HL-60/S4 treated with retinoic acid at 250 ng/mL for 4 days and 3 days (cell line): ENCODE results near the gene DIRAS2.
"Not testable (repeated sequence)": the region's sequence is repeated elsewhere in the genome, so short reads cannot be mapped to it uniquely, and the experiment has no call there.

Experiments used
- in situ Hi-C: fragments of 300-500 bp; cut with MboI; formaldehyde crosslinking; loops from 2 replicates; pipeline ENCODE4 v1.7.0; 2022; ENCODE audit warnings: low sequenced_read_pairs

The DIRAS2 gene

GRCh38 chr9:90642570-90643539 is at the start of gene DIRAS2:
DIRAS2 (minus strand) TSS chr9:90642824; CDS start chr9:90613827, 28,997 bp downstream.
- in situ Hi-C loops = no loop called here

GRCh38 chr9:90684736-90685135 is 42.1 kb upstream of the DIRAS2 start:
- in situ Hi-C loops = no loop called here

- in situ Hi-C loops = no loop called here
Observed at GRCh38 chr9:90684106-90684505, 41.5 kb upstream of the DIRAS2 start.

GRCh38 chr9:90680534-90680933 is 37.9 kb upstream of the DIRAS2 start:
- in situ Hi-C loops = no loop called here

GRCh38 chr9:90665072-90665471 is 22.4 kb upstream of the DIRAS2 start:
- in situ Hi-C loops = no loop called here

GRCh38 chr9:90659650-90660364 is 17.2 kb upstream of the DIRAS2 start:
- in situ Hi-C loops = no loop called here

GRCh38 chr9:90658783-90659182 is 16.2 kb upstream of the DIRAS2 start:
- in situ Hi-C loops = no loop called here

GRCh38 chr9:90658181-90658580 is 15.6 kb upstream of the DIRAS2 start:
- in situ Hi-C loops = no loop called here

- in situ Hi-C loops = not testable (repeated sequence)
Observed at GRCh38 chr9:90656876-90657275, 14.3 kb upstream of the DIRAS2 start.

- in situ Hi-C loops = no loop called here
Observed at GRCh38 chr9:90651246-90651645, 8.6 kb upstream of the DIRAS2 start.

- in situ Hi-C loops = no loop called here
Observed at GRCh38 chr9:90647843-90648242, 5.2 kb upstream of the DIRAS2 start.

GRCh38 chr9:90645721-90646120 is 3.1 kb upstream of the DIRAS2 start:
- in situ Hi-C loops = no loop called here

GRCh38 chr9:90641884-90642487 is 638 bp downstream of the DIRAS2 start:
- in situ Hi-C loops = no loop called here

GRCh38 chr9:90641086-90641485 is 1.5 kb downstream of the DIRAS2 start:
- in situ Hi-C loops = no loop called here

GRCh38 chr9:90640361-90640760 is 2.3 kb downstream of the DIRAS2 start:
- in situ Hi-C loops = no loop called here

- in situ Hi-C loops = no loop called here
Observed at GRCh38 chr9:90637626-90638025, 5.0 kb downstream of the DIRAS2 start.

GRCh38 chr9:90632647-90633207 is 9.9 kb downstream of the DIRAS2 start:
- in situ Hi-C loops = no loop called here

- in situ Hi-C loops = no loop called here
Observed at GRCh38 chr9:90631964-90632363, 10.7 kb downstream of the DIRAS2 start.

GRCh38 chr9:90629991-90630390 is 12.6 kb downstream of the DIRAS2 start:
- in situ Hi-C loops = no loop called here

- in situ Hi-C loops = no loop called here
Observed at GRCh38 chr9:90629354-90629753, 13.3 kb downstream of the DIRAS2 start.

- in situ Hi-C loops = no loop called here
Observed at GRCh38 chr9:90616806-90617205, 25.8 kb downstream of the DIRAS2 start.
